Esophagus squamous epithelium (tissue), 5 donors: ENCODE results near the gene MAB21L4. TPM values are rescaled to one million over a fixed set of nuclear protein-coding genes. Genes with fewer than 3 reads are reported as not detected.

Experiments used
- DNase-seq: peaks from one replicate; lab custom pipeline; 2025; lab: John Stamatoyannopoulos, UW
- H3K27ac ChIP-seq, 4 donors: fragments of 200-600 bp; sonication (generic); one replicate each; pipeline ENCODE4 v1.5.1; 2016 to 2019; ENCODE audit warnings: mild to moderate bottlenecking in 1 of 4
- H3K27me3 ChIP-seq, 4 donors: fragments of 200-600 bp; sonication (generic); 1 replicate in 3 of 4; 2 replicates in 1 of 4; pipeline versions ENCODE4 v1.5.1 to v1.6.0; 2017 to 2021; ENCODE audit warnings: antibody characterized with exemption in 1 of 4
- H3K36me3 ChIP-seq, 3 donors: fragments of 200-600 bp; sonication (generic); one replicate each; pipeline ENCODE4 v1.5.1; 2016 to 2019
- H3K4me1 ChIP-seq, 3 donors: fragments of 200-600 bp; sonication (generic); one replicate each; pipeline ENCODE4 v1.5.1; 2017 to 2019
- H3K4me3 ChIP-seq, 4 donors: fragments of 200-600 bp; sonication (generic); 1 replicate in 3 of 4; 2 replicates in 1 of 4; pipeline ENCODE4 v1.5.1; 2016 to 2019; ENCODE audit warnings: mild to moderate bottlenecking in 2 of 4, moderate library complexity in 1 of 4
- H3K9me3 ChIP-seq, 3 donors: fragments of 200-600 bp; sonication (generic); one replicate each; pipeline ENCODE4 v1.5.1; 2016 to 2019
- CTCF ChIP-seq, 6 experiments: fragments of 450-650 bp in 4 of 6; fragments of 200-600 bp in 2 of 6; sonication (generic) in 2 of 6; IDR thresholded peaks; one replicate each; pipeline ENCODE4 v1.5.1; 2016 to 2019; ENCODE audit warnings: antibody characterized with exemption in 6 of 6, mild to moderate bottlenecking in 4 of 6, moderate library complexity in 4 of 6
- POLR2A ChIP-seq, 4 donors: fragments of 450-650 bp; IDR thresholded peaks; one replicate each; pipeline ENCODE4 v1.6.1; 2017; ENCODE audit warnings: antibody characterized with exemption in 4 of 4, mild to moderate bottlenecking in 4 of 4, moderate library complexity in 3 of 4
- WGBS, 2 donors: methylation state at CpG; one replicate each; pipeline ENCODE4 v1.1.5; 2018; 5-methylcytosine and 5-hydroxymethylcytosine counted together
- intact Hi-C: fragments of 100-400 bp; cut with DNase I; formaldehyde crosslinking; loops from one replicate; pipeline ENCODE4 v1.15.0; 2022
- total RNA-seq, 4 donors: library from RNA; depleted of rRNA; stranded (reverse); fragments of >200 nt; gene quantifications; one replicate each; pipeline ENCODE4 v1.1.0, GENCODE V29; 2016
- donor health status: DM: yes; HTN: yes; CAD: no.

Gene MAB21L4
- total RNA-seq, 4 donors from 2014 or later = 105 to 440 (median 163) TPM

GRCh38 chr2:240917684-240918257 is 21.8 kb upstream of the MAB21L4 start:
- no peaks in the 10 kb centered on the region for H3K9me3 ChIP-seq
- H3K4me3 ChIP-seq = no peak overlapping the region
- H3K27me3 ChIP-seq = peaks cover 0 to 36% (median 0%) of the 10 kb centered on the region in 4 donors
- 17 to 60% methylated on average over 2 to 5 of the region's 10 CpGs for WGBS, 2 donors
- H3K4me1 ChIP-seq = peaks cover 57 to 87% (median 61%) of the 10 kb centered on the region in 3 donors
- H3K36me3 ChIP-seq = no peaks in the 10 kb centered on the region
- DNase-seq = no peak
- intact Hi-C loops = no loop called here
- TF ChIP-seq CTCF (IDR thresholded peaks at IDR 0.05) = no peak
- no peak for TF ChIP-seq POLR2A (IDR thresholded peaks at IDR 0.05)
- peak overlapping the region in 2 of 4 donors; percentile 13 to 63 for H3K27ac ChIP-seq

GRCh38 chr2:240917009-240917683 is 21.2 kb upstream of the MAB21L4 start:
- H3K4me1 ChIP-seq = peaks cover 56 to 88% (median 64%) of the 10 kb centered on the region in 3 donors
- no peaks in the 10 kb centered on the region for H3K36me3 ChIP-seq
- H3K27me3 ChIP-seq = peaks cover 0 to 42% (median 0%) of the 10 kb centered on the region in 4 donors
- intact Hi-C loops = no loop called here
- TF ChIP-seq CTCF (IDR thresholded peaks at IDR 0.05) (no peak), POLR2A (IDR thresholded peaks at IDR 0.05) (no peak)
- no peaks in the 10 kb centered on the region for H3K9me3 ChIP-seq
- H3K4me3 ChIP-seq = peak overlapping the region in 1 of 4 donors; percentile 36
- WGBS, 2 donors = 40 to 76% methylated on average over 2 to 3 of the region's 20 CpGs
- DNase-seq = no peak
- H3K27ac ChIP-seq = peak overlapping the region in 2 of 4 donors; percentile 58 to 63

GRCh38 chr2:240916571-240917008 is 20.6 kb upstream of the MAB21L4 start:
- Histone ChIP-seq H3K9me3 (no peaks in the 10 kb centered on the region), H3K4me1 (peaks cover 50 to 88% (median 59%) of the 10 kb centered on the region in 3 donors), H3K27me3 (peaks cover 0 to 43% (median 0%) of the 10 kb centered on the region in 4 donors), H3K27ac (peak overlapping the region in 2 of 4 donors; percentile 58 to 63), H3K4me3 (peak overlapping the region in 2 of 4 donors; percentile 5 to 36), H3K36me3 (no peaks in the 10 kb centered on the region)
- no CpG with 5 or more reads among the region's 24 CpGs for WGBS, 2 donors
- intact Hi-C loops = no loop called here
- TF ChIP-seq CTCF (IDR thresholded peaks at IDR 0.05) (no peak), POLR2A (IDR thresholded peaks at IDR 0.05) (no peak)
- DNase-seq = no peak

- H3K27me3 ChIP-seq = peaks cover 0 to 43% (median 0%) of the 10 kb centered on the region in 4 donors
- TF ChIP-seq CTCF (IDR thresholded peaks at IDR 0.05) = no peak
- intact Hi-C loops = no loop called here
- peaks cover 42 to 88% (median 50%) of the 10 kb centered on the region in 3 donors for H3K4me1 ChIP-seq
- H3K27ac ChIP-seq = peak overlapping the region in 2 of 4 donors; percentile 25 to 58
- no peaks in the 10 kb centered on the region for H3K9me3 ChIP-seq
- WGBS, 2 donors = 16 to 32% methylated on average over 14 to 15 of the region's 34 CpGs
- peak overlapping the region in 2 of 4 donors; percentile 5 to 36 for H3K4me3 ChIP-seq
- no peak for DNase-seq
- H3K36me3 ChIP-seq = no peaks in the 10 kb centered on the region
Measured at GRCh38 chr2:240915526-240916341, 19.8 kb upstream of the MAB21L4 start.
